GM12875 (cell line): ENCODE results near the gene CEP120.

Source experiments
- H3K4me3 ChIP-seq: one replicate; pipeline ENCODE4 v1.5.1; 2011; ENCODE audit warnings: low read depth, low read length, control low read depth
- TF ChIP-seq, protein P1 (sequence below): IDR thresholded peaks from 2 replicates; pipeline ENCODE4 v1.5.1; 2011; ENCODE audit warnings: low read depth, mild to moderate bottlenecking, control low read depth, inconsistent platforms, low read length, moderate library complexity, borderline replicate concordance; ENCODE audit not compliant: insufficient read depth

The CEP120 gene

DNA sequence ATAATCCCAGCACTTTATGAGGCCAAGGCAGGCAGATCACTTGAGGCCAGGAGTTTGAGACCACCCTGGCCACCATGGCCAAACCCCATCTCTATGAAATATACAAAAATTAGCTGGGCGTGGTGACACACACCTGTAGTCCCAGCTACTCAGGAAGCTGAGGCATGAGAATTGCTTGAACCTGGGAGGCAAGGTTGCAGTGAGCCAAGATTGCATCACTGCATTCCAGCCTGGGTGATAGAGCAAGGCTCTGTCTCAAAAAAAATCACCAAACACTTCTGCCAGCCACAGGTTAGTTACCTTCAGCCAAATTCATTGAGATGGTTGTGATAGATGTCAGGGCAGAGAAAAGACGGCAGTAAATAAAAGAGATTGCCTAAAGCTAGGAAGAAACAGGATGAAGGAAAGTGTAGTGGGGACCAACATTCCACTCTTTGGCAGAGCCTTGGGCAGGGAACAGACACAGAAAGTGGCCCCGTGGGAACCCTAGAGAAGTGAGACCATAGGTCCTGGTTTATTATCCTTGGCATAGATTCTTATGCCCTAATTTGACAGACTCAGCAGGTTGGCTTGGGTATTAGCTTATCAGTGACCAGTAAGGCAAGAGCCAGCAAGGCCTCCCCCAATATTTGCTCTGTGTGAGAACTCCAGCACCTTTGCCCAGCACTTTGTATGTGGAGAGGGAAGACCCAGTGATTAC lies 5.5 kb upstream of the CEP120 start:
- TF ChIP-seq, protein P1, sequence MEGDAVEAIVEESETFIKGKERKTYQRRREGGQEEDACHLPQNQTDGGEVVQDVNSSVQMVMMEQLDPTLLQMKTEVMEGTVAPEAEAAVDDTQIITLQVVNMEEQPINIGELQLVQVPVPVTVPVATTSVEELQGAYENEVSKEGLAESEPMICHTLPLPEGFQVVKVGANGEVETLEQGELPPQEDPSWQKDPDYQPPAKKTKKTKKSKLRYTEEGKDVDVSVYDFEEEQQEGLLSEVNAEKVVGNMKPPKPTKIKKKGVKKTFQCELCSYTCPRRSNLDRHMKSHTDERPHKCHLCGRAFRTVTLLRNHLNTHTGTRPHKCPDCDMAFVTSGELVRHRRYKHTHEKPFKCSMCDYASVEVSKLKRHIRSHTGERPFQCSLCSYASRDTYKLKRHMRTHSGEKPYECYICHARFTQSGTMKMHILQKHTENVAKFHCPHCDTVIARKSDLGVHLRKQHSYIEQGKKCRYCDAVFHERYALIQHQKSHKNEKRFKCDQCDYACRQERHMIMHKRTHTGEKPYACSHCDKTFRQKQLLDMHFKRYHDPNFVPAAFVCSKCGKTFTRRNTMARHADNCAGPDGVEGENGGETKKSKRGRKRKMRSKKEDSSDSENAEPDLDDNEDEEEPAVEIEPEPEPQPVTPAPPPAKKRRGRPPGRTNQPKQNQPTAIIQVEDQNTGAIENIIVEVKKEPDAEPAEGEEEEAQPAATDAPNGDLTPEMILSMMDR, result no peak
- no peak overlapping the region for H3K4me3 ChIP-seq

DNA sequence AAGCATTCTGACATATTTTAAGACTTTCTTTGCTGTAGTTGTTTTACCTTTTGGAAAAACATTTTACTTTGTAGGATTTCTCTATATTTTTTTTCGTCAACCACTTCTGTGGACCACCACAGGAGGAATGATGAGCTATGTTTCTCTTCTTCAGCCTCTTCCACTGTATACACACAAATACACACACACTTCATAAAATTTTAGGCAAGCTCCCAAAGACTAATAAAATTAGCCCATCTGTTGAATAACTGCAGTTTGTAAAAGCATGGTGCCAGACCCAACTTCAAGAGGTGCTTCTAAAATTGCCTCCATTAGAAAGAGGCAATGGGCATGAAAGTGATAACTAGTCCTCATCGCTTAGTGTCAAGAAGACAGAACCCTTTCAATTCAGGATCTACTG lies 4.1 kb upstream of the CEP120 start:
- TF ChIP-seq, protein P1, result no peak
- H3K4me3 ChIP-seq, result no peak overlapping the region

DNA sequence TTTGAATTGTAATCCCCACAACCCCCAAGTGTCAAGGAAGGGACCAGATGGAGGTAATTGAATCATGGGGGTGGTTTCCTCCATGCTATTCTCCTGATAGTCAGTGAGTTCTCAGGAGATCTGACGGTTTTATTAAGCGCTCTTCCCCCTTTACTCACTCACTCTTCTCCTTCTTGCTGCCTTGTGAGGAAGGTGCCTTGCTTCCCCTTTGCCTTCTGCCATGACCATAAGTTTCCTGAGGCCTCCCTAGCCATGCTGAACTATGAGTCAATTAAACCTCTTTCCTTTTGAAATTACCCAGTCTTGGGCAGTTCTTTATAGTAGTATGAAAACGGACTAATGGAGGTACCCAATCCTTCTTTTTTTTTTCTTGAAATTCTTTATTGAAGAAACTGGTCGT lies 2.2 kb upstream of the CEP120 start:
- H3K4me3 ChIP-seq, result no peak overlapping the region
- TF ChIP-seq, protein P1, result no peak

DNA sequence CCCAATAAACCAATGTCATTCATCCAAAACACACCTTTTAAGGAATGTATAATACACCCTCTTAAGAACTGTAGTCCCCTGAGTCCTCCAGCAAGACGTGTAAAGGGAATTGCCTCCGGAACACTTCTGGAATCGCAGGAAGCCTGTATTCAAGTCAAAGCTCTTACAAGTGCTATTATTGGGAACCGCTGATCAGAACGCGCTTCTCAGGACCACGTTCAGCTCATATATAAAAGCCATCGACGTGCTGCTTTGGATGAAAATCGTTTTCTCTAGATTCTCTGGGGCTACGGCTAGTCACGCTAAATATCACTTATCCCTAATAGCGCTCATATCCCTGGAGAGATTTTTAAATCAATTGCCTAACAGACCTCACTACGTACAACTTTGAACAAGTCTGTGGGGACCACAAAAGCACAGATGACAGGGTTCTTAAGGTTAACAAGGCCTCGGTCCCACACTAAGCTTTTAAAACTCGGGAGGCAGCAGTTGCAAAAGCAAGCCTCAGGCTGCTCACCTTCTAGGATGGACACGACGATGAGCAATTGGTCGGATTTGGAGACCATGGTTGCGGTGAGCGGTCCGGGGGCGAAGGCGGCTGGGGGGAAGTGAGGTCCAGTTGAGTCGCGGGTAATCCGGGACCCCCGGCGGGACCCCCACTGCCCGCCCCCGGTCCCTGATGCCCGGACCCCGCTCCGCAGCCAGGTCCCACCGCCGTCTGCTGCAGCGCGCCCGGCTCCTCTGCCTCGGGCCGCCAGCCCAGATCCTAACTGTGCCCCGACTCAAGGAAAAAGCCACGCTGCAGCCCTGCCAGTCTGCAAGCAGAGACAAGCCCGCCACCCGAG lies 548 bp downstream of the CEP120 start:
- TF ChIP-seq, protein P1, result no peak
- peak overlapping the region; percentile 95 for H3K4me3 ChIP-seq

DNA sequence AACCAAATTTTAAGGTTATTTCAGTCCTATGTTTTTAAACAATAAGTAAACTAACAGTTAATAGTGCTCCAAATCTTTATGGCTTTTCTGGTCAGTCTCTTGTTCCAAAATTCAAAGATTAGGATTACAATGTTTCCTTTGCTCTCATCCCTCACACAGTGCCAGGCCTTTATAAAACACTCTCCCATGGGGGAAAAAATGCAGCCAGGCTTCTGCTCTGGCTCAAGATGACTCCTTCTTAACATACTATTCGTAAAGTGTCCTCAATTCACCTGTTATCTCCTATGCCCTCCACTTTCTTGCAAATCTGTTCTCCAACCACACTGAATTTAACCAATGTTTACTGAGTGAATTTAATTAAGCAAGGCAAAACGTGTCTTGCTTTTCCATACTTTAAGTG lies 1.4 kb downstream of the CEP120 start:
- TF ChIP-seq, protein P1, result no peak
- peak overlapping the region; percentile 95 for H3K4me3 ChIP-seq

DNA sequence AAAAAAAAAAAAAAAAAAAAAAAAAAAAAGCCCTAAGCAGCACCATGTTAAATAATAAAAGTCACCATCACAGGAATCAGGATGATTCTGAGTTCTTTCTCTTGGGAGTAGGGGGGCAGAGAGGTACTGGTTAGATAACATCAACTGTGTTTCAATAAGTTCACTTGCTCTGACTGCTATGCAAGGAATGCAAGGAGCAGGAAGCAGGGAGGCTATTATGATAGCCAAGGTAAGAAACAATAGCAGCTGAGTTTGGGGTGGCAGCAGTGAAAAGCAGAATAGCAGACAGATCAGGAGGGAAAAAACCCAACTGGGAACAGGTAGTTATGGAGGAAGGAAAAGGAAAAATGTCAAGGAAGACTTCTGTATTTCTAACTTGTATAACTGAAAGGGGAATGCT lies 8.2 kb downstream of the CEP120 start:
- TF ChIP-seq, protein P1, result no peak
- no peak overlapping the region for H3K4me3 ChIP-seq
